Measurements from ENCODE around the gene GJA3. TPM values are rescaled to one million over a fixed set of nuclear protein-coding genes. Genes with fewer than 3 reads are reported as not detected.

Gene GJA3
- 2.1 TPM for total RNA-seq

DNA sequence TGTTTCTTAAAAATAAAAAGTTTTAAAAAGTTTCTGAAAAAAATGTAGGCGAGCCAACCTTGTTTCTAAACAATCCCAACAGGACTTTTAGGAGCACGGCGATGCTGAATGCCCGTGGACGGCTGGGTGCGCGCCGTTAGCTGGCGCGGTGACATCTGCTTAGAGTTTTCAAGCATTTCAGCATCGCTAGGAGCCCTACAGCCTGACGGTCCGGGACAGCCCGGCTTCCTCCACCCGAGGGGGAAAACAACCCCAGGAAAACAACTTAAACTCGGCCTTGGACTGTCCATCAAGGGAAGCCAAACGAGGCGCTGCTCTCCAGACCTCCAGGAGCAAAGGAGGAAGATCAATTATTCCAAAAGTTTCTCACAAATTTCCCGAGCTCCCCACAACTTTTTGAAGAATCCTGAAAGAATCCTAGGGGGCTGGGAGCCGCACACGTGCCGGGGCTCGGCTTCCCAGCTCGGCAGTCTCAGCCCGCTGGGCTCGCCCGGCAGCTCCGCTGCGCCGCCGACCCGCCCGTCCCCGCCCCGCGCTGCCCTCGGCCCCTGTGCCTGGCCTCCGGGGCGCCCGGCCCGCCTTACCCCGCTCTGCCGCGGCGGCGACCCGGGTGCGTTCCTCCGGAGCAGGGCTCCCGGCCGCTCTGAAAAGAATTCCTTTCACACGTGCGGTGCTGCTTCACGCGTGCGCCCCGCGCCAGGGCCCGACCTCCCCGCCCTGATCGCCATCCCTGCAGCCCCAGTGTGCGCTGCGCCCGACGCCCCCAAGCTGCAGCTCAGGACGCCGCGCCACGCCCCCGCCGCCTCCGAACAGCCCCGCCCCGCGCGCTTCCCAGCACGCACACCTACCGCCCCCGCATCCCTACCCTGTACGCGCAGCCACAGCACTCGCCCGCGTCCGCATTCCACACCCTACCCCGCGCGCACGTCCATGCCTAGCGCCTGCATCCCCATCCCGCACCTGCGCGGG lies at the start of gene GJA3:
TSS of gene GJA3 (minus strand) at position 747 of the 969 bp plus-strand sequence. CDS start 17,764 bp downstream, outside the sequence.
- Histone ChIP-seq H3K36me3 (ENCODE audit: control insufficient read depth in 3 of 3, insufficient read depth in 3 of 3, low read length in 3 of 3) (no peaks in the 10 kb centered on the region), H3K27me3 (ENCODE audit: control insufficient read depth in 3 of 3, insufficient read depth in 3 of 3, low read length in 3 of 3) (peaks cover 59 to 65% (median 60%) of the 10 kb centered on the region in 3 donors), H3K4me1 (ENCODE audit: control insufficient read depth in 3 of 3, insufficient read depth in 3 of 3, low read length in 3 of 3) (peaks cover 0 to 8% (median 6%) of the 10 kb centered on the region in 3 donors), H3K9me3 (ENCODE audit: control insufficient read depth in 3 of 3, low read length in 3 of 3) (no peaks in the 10 kb centered on the region), H3K9ac (ENCODE audit: low read depth in 1 of 3, low read length in 3 of 3) (no peak within 1 kb of the TSS), H3K4me3 (ENCODE audit: low read length in 3 of 3) (peak within 1 kb of the TSS in 2 of 3 donors; percentile 22 to 36), H3K27ac (ENCODE audit: low read depth, low read length) (no peak within 1 kb of the TSS)

DNA sequence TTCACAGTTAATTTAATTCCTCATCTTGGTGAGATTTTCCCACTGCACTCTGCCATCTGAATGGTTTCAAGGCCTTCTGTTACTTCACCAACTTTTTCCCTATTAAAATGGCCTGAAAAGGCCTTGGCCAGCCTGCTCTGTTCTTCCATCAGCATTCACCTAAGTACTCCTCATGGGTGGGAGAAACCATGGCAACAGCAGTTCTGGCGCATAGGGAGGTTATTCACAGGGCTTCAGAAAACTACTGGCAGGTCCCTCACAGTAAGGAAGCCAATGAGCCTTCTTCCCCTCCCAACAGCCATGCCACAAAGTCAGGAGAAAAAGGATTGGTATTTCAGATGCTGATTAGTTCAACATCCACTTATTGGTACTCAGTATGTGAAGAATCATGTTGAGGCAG lies 49.1 kb upstream of the GJA3 start:
- H3K27me3 ChIP-seq (ENCODE audit: control insufficient read depth in 3 of 3, insufficient read depth in 3 of 3, low read length in 3 of 3) = peaks cover 9 to 13% (median 12%) of the 10 kb centered on the region in 3 donors
- H3K36me3 ChIP-seq (ENCODE audit: control insufficient read depth in 3 of 3, insufficient read depth in 3 of 3, low read length in 3 of 3) = no peaks in the 10 kb centered on the region
- H3K27ac ChIP-seq (ENCODE audit: low read depth, low read length) = no peak overlapping the region
- H3K9me3 ChIP-seq (ENCODE audit: control insufficient read depth in 3 of 3, low read length in 3 of 3) = peaks cover 0 to 5% (median 3%) of the 10 kb centered on the region in 3 donors
- H3K4me3 ChIP-seq (ENCODE audit: low read length in 3 of 3) = no peak overlapping the region
- no peak overlapping the region for H3K9ac ChIP-seq (ENCODE audit: low read depth in 1 of 3, low read length in 3 of 3)
- H3K4me1 ChIP-seq (ENCODE audit: control insufficient read depth in 3 of 3, insufficient read depth in 3 of 3, low read length in 3 of 3) = no peaks in the 10 kb centered on the region

DNA sequence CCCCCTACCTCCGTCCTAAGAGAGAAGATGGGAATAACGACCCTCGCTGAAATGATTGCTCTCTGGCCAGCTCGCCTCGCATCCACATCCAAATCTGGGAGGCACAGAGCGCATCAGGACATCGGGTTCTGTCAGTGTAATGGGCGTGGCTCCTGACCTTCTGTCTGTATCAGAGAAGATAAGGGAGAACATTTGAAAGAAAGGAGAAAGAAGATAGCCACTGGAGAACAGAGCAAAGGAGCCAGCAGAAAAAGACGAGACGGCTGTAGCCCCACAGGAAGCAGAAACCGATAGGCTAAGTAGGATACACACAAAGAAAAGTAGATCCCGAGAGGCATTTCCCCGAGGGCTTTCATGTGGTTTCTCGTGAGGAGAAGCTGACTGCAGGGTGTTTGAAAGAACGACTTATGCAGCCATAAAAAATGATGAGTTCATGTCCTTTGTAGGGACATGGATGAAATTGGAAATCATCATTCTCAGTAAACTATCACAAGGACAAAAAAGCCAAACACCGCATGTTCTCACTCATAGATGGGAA lies 45.9 kb upstream of the GJA3 start:
- no peaks in the 10 kb centered on the region for H3K9me3 ChIP-seq (ENCODE audit: control insufficient read depth in 3 of 3, low read length in 3 of 3)
- H3K27ac ChIP-seq (ENCODE audit: low read depth, low read length) = no peak overlapping the region
- no peaks in the 10 kb centered on the region for H3K36me3 ChIP-seq (ENCODE audit: control insufficient read depth in 3 of 3, insufficient read depth in 3 of 3, low read length in 3 of 3)
- H3K9ac ChIP-seq (ENCODE audit: low read depth in 1 of 3, low read length in 3 of 3) = no peak overlapping the region
- peaks cover 9 to 13% (median 10%) of the 10 kb centered on the region in 3 donors for H3K27me3 ChIP-seq (ENCODE audit: control insufficient read depth in 3 of 3, insufficient read depth in 3 of 3, low read length in 3 of 3)
- no peak overlapping the region for H3K4me3 ChIP-seq (ENCODE audit: low read length in 3 of 3)
- no peaks in the 10 kb centered on the region for H3K4me1 ChIP-seq (ENCODE audit: control insufficient read depth in 3 of 3, insufficient read depth in 3 of 3, low read length in 3 of 3)

DNA sequence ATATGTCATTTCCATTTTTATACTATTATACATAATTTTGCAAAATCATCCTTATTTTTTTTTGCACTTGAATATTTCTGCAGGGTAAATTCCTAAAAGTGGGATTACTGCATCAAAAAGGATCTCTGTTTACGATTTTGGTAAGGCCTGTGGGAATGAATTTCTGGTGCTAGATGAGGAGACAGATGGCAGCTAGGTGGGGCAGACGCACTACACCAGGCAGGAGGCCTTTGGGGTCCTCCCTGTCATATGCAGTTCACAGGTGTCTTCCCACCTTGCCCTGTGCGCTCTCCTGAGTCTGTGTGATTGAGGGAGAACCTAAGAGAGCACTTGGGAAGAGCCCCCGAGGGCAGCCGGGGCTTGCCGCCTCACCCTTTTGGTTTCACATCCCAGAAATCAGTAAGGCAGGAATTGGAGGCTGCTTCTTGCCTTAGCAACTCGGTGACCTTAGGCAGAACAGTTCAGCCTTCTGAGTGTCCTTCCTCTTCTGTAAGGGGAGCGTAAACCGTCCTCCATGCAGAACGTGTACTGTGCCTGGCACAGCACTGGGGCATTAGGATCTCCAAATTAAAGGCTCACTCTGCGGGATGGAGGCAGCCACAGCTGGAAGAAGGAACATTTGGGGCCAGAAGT lies 45.3 kb upstream of the GJA3 start:
- no peaks in the 10 kb centered on the region for H3K36me3 ChIP-seq (ENCODE audit: control insufficient read depth in 3 of 3, insufficient read depth in 3 of 3, low read length in 3 of 3)
- no peaks in the 10 kb centered on the region for H3K9me3 ChIP-seq (ENCODE audit: control insufficient read depth in 3 of 3, low read length in 3 of 3)
- peaks cover 9 to 13% (median 10%) of the 10 kb centered on the region in 3 donors for H3K27me3 ChIP-seq (ENCODE audit: control insufficient read depth in 3 of 3, insufficient read depth in 3 of 3, low read length in 3 of 3)
- H3K4me1 ChIP-seq (ENCODE audit: control insufficient read depth in 3 of 3, insufficient read depth in 3 of 3, low read length in 3 of 3) = no peaks in the 10 kb centered on the region
- H3K4me3 ChIP-seq (ENCODE audit: low read length in 3 of 3) = no peak overlapping the region
- H3K9ac ChIP-seq (ENCODE audit: low read depth in 1 of 3, low read length in 3 of 3) = no peak overlapping the region
- H3K27ac ChIP-seq (ENCODE audit: low read depth, low read length) = no peak overlapping the region

DNA sequence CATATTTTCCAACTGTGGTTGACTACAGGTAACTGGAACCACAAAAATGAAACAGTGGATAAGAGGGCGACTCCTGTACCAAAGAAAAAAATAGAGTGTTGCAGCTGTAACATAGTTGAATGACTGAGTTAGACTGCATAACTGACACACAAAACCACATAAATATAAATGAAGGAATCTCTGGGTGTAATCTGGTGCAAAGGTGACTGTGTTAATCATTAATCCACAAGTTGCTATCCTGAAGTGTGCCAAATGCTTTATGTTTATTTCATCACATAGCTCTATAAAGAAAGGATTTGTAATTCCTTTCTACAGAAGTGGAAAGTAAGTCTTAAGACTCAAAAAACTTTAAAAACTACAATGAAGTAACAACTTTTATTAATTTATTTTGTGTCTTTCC lies 37.9 kb upstream of the GJA3 start:
- no peaks in the 10 kb centered on the region for H3K36me3 ChIP-seq (ENCODE audit: control insufficient read depth in 3 of 3, insufficient read depth in 3 of 3, low read length in 3 of 3)
- H3K4me1 ChIP-seq (ENCODE audit: control insufficient read depth in 3 of 3, insufficient read depth in 3 of 3, low read length in 3 of 3) = peaks cover 2 to 7% (median 7%) of the 10 kb centered on the region in 3 donors
- no peaks in the 10 kb centered on the region for H3K9me3 ChIP-seq (ENCODE audit: control insufficient read depth in 3 of 3, low read length in 3 of 3)
- H3K4me3 ChIP-seq (ENCODE audit: low read length in 3 of 3) = no peak overlapping the region
- H3K27ac ChIP-seq (ENCODE audit: low read depth, low read length) = no peak overlapping the region
- H3K27me3 ChIP-seq (ENCODE audit: control insufficient read depth in 3 of 3, insufficient read depth in 3 of 3, low read length in 3 of 3) = peaks cover 23 to 35% (median 31%) of the 10 kb centered on the region in 3 donors
- no peak overlapping the region for H3K9ac ChIP-seq (ENCODE audit: low read depth in 1 of 3, low read length in 3 of 3)

DNA sequence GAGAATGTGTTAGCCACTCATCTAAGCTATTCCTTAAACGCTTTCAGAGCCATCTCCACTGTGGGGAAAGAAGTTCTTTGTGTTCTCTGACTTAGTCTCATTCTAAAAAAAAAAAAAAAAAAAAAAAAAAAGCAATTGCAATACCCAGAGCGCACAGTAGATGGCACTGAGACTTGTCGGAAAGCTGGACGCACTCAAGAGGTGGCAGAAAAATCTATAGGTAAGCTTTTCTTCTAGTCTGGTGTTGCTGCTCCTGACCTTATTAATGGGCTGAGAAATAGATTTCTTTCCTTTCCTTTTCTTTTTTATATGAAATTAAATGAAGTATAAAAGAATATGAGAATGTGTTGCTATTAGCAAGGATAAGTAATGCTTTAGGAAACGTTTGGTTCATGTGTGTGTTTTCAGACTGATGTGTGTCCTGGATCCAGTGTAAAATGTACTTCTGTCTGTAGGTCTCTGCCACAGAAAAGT lies 36.5 kb upstream of the GJA3 start:
- Histone ChIP-seq H3K4me3 (ENCODE audit: low read length in 3 of 3) (no peak overlapping the region), H3K9me3 (ENCODE audit: control insufficient read depth in 3 of 3, low read length in 3 of 3) (no peaks in the 10 kb centered on the region), H3K4me1 (ENCODE audit: control insufficient read depth in 3 of 3, insufficient read depth in 3 of 3, low read length in 3 of 3) (peaks cover 10 to 14% (median 12%) of the 10 kb centered on the region in 3 donors)

DNA sequence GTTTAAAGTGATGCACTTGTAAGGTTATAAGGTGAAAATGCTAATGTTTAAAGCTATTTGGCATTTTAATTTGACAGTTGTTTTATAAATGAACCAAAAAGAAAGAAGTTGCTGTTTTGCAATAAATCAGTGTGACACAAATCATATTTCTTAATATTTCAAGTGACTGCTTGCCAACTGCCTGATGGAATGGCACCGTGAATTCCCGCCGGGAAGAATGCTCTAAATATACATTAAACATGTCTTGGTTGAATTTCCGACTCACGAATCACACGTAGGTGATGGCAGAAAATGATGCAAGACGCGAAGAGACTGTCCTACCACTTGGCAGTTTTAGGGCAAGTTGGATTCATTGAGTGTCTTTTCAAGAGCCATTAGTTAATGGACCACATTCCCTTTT lies 34.9 kb upstream of the GJA3 start:
- Histone ChIP-seq H3K4me1 (ENCODE audit: control insufficient read depth in 3 of 3, insufficient read depth in 3 of 3, low read length in 3 of 3) (peaks cover 16 to 20% (median 18%) of the 10 kb centered on the region in 3 donors), H3K27ac (ENCODE audit: low read depth, low read length) (no peak overlapping the region), H3K9me3 (ENCODE audit: control insufficient read depth in 3 of 3, low read length in 3 of 3) (no peaks in the 10 kb centered on the region), H3K4me3 (ENCODE audit: low read length in 3 of 3) (no peak overlapping the region), H3K36me3 (ENCODE audit: control insufficient read depth in 3 of 3, insufficient read depth in 3 of 3, low read length in 3 of 3) (no peaks in the 10 kb centered on the region), H3K27me3 (ENCODE audit: control insufficient read depth in 3 of 3, insufficient read depth in 3 of 3, low read length in 3 of 3) (peaks cover 36 to 59% (median 50%) of the 10 kb centered on the region in 3 donors), H3K9ac (ENCODE audit: low read depth in 1 of 3, low read length in 3 of 3) (no peak overlapping the region)

More for the DNA sequence above, 36.5 kb upstream of the GJA3 start:
- no peak overlapping the region for H3K9ac ChIP-seq (ENCODE audit: low read depth in 1 of 3, low read length in 3 of 3)
- H3K27me3 ChIP-seq (ENCODE audit: control insufficient read depth in 3 of 3, insufficient read depth in 3 of 3, low read length in 3 of 3) = peaks cover 30 to 43% (median 39%) of the 10 kb centered on the region in 3 donors
- no peak overlapping the region for H3K27ac ChIP-seq (ENCODE audit: low read depth, low read length)
- H3K36me3 ChIP-seq (ENCODE audit: control insufficient read depth in 3 of 3, insufficient read depth in 3 of 3, low read length in 3 of 3) = no peaks in the 10 kb centered on the region

DNA sequence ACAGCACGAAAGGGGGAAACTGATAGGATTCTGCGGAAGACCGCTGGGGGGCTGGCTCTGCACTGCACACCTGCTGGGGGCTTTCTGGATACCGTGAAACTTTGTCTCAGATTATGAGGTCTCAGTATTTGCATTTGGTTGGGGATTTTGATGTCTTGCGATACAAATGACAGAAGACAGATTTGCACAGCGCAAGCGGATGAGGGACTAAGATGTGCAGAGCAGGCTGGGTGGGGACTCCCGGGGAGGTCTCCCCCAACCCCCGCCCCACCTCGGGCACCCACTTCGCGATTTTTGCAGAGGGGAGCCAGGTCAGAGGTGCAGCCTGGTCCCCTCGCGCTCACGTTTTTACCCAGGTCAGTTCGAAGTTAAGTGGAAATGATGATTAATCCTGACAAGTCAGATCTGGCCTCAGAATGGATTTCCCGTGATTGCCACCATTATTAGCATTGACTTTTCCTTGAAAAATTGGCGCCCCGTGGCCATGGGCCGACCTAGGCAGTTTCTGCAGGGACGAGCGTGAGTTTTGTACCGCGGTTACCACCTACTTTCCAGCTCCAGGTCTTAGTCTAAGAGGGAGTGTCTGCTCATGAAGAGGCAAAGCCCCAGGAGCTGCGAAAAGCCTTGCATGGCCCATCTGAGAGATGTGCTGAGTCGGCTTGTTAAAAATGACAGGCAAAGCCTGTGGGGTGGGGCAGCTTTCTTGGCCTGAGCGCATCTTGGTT lies 33.2 kb upstream of the GJA3 start:
- Histone ChIP-seq H3K9ac (ENCODE audit: low read depth in 1 of 3, low read length in 3 of 3) (no peak overlapping the region), H3K4me3 (ENCODE audit: low read length in 3 of 3) (no peak overlapping the region), H3K4me1 (ENCODE audit: control insufficient read depth in 3 of 3, insufficient read depth in 3 of 3, low read length in 3 of 3) (peaks cover 16 to 20% (median 18%) of the 10 kb centered on the region in 3 donors), H3K9me3 (ENCODE audit: control insufficient read depth in 3 of 3, low read length in 3 of 3) (no peaks in the 10 kb centered on the region), H3K27me3 (ENCODE audit: control insufficient read depth in 3 of 3, insufficient read depth in 3 of 3, low read length in 3 of 3) (peaks cover 41 to 66% (median 50%) of the 10 kb centered on the region in 3 donors), H3K36me3 (ENCODE audit: control insufficient read depth in 3 of 3, insufficient read depth in 3 of 3, low read length in 3 of 3) (no peaks in the 10 kb centered on the region), H3K27ac (ENCODE audit: low read depth, low read length) (no peak overlapping the region)

DNA sequence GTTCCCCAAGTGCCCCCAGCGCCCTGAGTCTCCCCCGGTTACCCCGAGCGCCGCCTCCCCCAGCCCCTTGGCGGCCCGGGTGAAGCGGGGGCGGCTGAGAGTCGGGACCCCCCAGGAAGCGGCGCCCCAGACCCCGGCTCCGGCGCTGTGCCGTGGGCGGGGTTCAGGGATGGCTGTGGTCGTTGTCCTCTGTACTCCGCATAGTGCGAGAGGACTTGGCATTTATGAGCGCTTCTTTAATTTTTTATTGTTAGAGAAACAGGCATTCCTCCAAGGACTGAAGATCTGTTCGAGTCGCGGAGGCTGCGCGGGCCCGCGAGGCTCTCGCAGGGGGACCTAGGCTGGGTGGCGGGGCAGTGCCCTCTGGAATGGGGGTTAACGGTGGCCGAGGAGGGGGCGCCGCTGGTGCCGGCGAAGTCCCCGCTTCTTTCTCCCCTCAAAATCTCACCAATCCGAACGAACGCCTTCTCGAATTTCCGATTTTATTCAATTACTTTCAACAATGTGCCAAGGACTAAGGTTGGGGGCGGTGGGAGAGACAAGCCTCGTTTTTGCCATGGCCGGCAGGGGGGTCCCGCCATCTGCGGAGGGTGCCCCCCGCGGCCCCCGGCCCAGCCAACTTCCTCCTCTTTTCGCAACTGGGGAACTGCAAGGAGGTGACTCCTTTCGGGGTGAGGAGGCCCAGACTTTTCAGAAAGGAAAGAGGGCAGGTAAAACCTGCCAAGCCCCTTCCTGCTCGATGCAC lies 32.5 kb upstream of the GJA3 start:
- Histone ChIP-seq H3K27ac (ENCODE audit: low read depth, low read length) (no peak overlapping the region), H3K9me3 (ENCODE audit: control insufficient read depth in 3 of 3, low read length in 3 of 3) (no peaks in the 10 kb centered on the region), H3K4me3 (ENCODE audit: low read length in 3 of 3) (peak overlapping the region; percentile 23 to 40 (median 35)), H3K9ac (ENCODE audit: low read depth in 1 of 3, low read length in 3 of 3) (no peak overlapping the region), H3K4me1 (ENCODE audit: control insufficient read depth in 3 of 3, insufficient read depth in 3 of 3, low read length in 3 of 3) (peaks cover 16 to 20% (median 18%) of the 10 kb centered on the region in 3 donors), H3K27me3 (ENCODE audit: control insufficient read depth in 3 of 3, insufficient read depth in 3 of 3, low read length in 3 of 3) (peaks cover 41 to 66% (median 50%) of the 10 kb centered on the region in 3 donors), H3K36me3 (ENCODE audit: control insufficient read depth in 3 of 3, insufficient read depth in 3 of 3, low read length in 3 of 3) (no peaks in the 10 kb centered on the region)

Data from skeletal muscle tissue (tissue), 4 donors.